Liver (tissue), 9 donors: ENCODE data around the gene GPS2. TPM values are rescaled to one million over a fixed set of nuclear protein-coding genes. Genes with fewer than 3 reads are reported as not detected.

Source experiments
- DNase-seq: peaks from one replicate; pipeline ENCODE4 v3.0.0-alpha.2; 2017; ENCODE audit warnings: low spot score
- H3K27ac ChIP-seq, 2 donors: one replicate each; pipeline ENCODE4 v1.7.0; 2013; ENCODE audit warnings: inconsistent platforms in 2 of 2, low read length in 2 of 2, control low read depth in 1 of 2, low read depth in 1 of 2, mild to moderate bottlenecking in 1 of 2
- H3K27me3 ChIP-seq, 4 donors: one replicate each; pipeline versions ENCODE4 v1.6.1 to v1.7.0; 2013; ENCODE audit warnings: low read length in 3 of 4, inconsistent platforms in 1 of 4, mild to moderate bottlenecking in 1 of 4, moderate library complexity in 1 of 4; ENCODE audit not compliant: control insufficient read depth in 4 of 4, insufficient read depth in 4 of 4
- H3K36me3 ChIP-seq, 4 donors: one replicate each; pipeline versions ENCODE4 v1.6.1 to v1.7.0; 2013; ENCODE audit warnings: low read length in 3 of 4, mild to moderate bottlenecking in 3 of 4, low read depth in 1 of 4, moderate library complexity in 1 of 4; ENCODE audit not compliant: control insufficient read depth in 4 of 4, insufficient read depth in 3 of 4
- H3K4me1 ChIP-seq, 4 donors: one replicate each; pipeline versions ENCODE4 v1.6.1 to v1.7.0; 2013; ENCODE audit warnings: low read length in 3 of 4, mild to moderate bottlenecking in 3 of 4, moderate library complexity in 1 of 4; ENCODE audit not compliant: control insufficient read depth in 4 of 4, insufficient read depth in 4 of 4
- H3K4me3 ChIP-seq, 3 donors: one replicate each; pipeline versions ENCODE4 v1.6.1 to v1.7.0; 2013; ENCODE audit warnings: low read length in 3 of 3, control low read depth in 1 of 3, low read depth in 1 of 3, mild to moderate bottlenecking in 1 of 3
- H3K9ac ChIP-seq, 2 donors: one replicate each; pipeline ENCODE4 v1.7.0; 2013; ENCODE audit warnings: low read length in 2 of 2, mild to moderate bottlenecking in 2 of 2, moderate library complexity in 2 of 2, control low read depth in 1 of 2, low read depth in 1 of 2
- H3K9me3 ChIP-seq, 4 donors: one replicate each; pipeline versions ENCODE4 v1.6.1 to v1.7.0; 2013; ENCODE audit warnings: low read length in 3 of 4; ENCODE audit not compliant: control insufficient read depth in 4 of 4
- FOXA2 ChIP-seq: IDR thresholded peaks from 2 replicates; pipeline ENCODE4 v1.6.1; 2016; ENCODE audit warnings: antibody characterized with exemption
- GABPA ChIP-seq, 2 donors: IDR thresholded peaks in 1 of 2; conservative IDR thresholded peaks in 1 of 2; 2 replicates each; pipeline ENCODE4 v1.6.1; 2016; ENCODE audit warnings: antibody characterized with exemption in 2 of 2, mild to moderate bottlenecking in 1 of 2, moderate library complexity in 1 of 2
- RAD21 ChIP-seq, 2 donors: IDR thresholded peaks; 2 replicates each; pipeline ENCODE4 v1.6.1; 2016; ENCODE audit warnings: antibody characterized with exemption in 2 of 2, mild to moderate bottlenecking in 2 of 2
- REST ChIP-seq: IDR thresholded peaks from 2 replicates; pipeline ENCODE4 v1.6.1; 2016; ENCODE audit warnings: antibody characterized with exemption, mild to moderate bottlenecking
- RXRA ChIP-seq, 2 donors: IDR thresholded peaks; 2 replicates each; pipeline ENCODE4 v1.6.1; 2017 to 2018; ENCODE audit warnings: antibody characterized with exemption in 2 of 2, mild to moderate bottlenecking in 1 of 2
- SP1 ChIP-seq: IDR thresholded peaks from 2 replicates; pipeline ENCODE4 v1.6.1; 2018; ENCODE audit warnings: antibody characterized with exemption, mild to moderate bottlenecking
- YY1 ChIP-seq: IDR thresholded peaks from 2 replicates; pipeline ENCODE4 v1.6.1; 2016; ENCODE audit warnings: antibody characterized with exemption, mild to moderate bottlenecking
- ZBTB33 ChIP-seq: IDR thresholded peaks from 2 replicates; pipeline ENCODE4 v1.6.1; 2016; ENCODE audit warnings: antibody characterized with exemption
- WGBS: extraction: QIAGEN DNeasy Blood & Tissue Kit; methylation state at CpG from one replicate; pipeline ENCODE4 v1.1.7; 2013; 5-methylcytosine and 5-hydroxymethylcytosine counted together
- polyA plus RNA-seq, 2 donors: library from polyadenylated mRNA; stranded (reverse) in 1 of 2; unstranded in 1 of 2; fragments of 200-250 nt in 1 of 2; fragments of >200 nt in 1 of 2; fragmentation: Nextera tagmentation in 1 of 2; extraction: Ambion mirVana in 1 of 2; gene quantifications; one replicate each; pipeline versions ENCODE4 v1.2.1 to v1.2.3, GENCODE V29; 2013 to 2015
- total RNA-seq, 2 donors: library from RNA; depleted of rRNA; stranded (reverse); fragments of >200 nt; gene quantifications; one replicate each; pipeline ENCODE4 v1.2.3, GENCODE V29; 2014
- donor health status: healthy.
- donor health status: healthy.
- donor health status: healthy.
- donor health status: healthy.
- donor health status: healthy.

The GPS2 gene
- total and polyA plus RNA-seq, 4 donors, result 20.8 to 43.1 (median 22.8) TPM

GRCh38 chr17:7308625-7309433, 6.3 kb downstream of the GPS2 start:
- peaks cover 8 to 39% (median 28%) of the 10 kb centered on the region in 4 donors for H3K4me1 ChIP-seq
- DNase-seq, result peak; percentile 84

More at GRCh38 chr17:7308625-7309433, 6.3 kb downstream of the GPS2 start:
- peak; percentile 27 for TF ChIP-seq ZBTB33
- peak in 1 of 2 donors; percentile 68 for TF ChIP-seq GABPA (IDR thresholded peaks at IDR 0.05 in 1 of 2, conservative IDR thresholded peaks at IDR 0.05 in 1 of 2)
- TF ChIP-seq RXRA (IDR thresholded peaks at IDR 0.05), result no peak
- no peak for TF ChIP-seq FOXA2
- TF ChIP-seq RAD21 (IDR thresholded peaks at IDR 0.05), result no peak
- peak; percentile 53 for TF ChIP-seq SP1
- peak; percentile 85 for TF ChIP-seq REST
- peak; percentile 57 for TF ChIP-seq YY1
- H3K9ac ChIP-seq, result peak overlapping the region; percentile 83 to 96
- WGBS, result 4% methylated on average over 14 of the region's 14 CpGs
- no peaks in the 10 kb centered on the region for H3K9me3 ChIP-seq
- H3K4me3 ChIP-seq, result peak overlapping the region; percentile 92 to 95 (median 93)
- peak overlapping the region; percentile 96 to 99 for H3K27ac ChIP-seq
- no peaks in the 10 kb centered on the region for H3K27me3 ChIP-seq
- H3K36me3 ChIP-seq, result peaks cover 16 to 39% (median 35%) of the 10 kb centered on the region in 4 donors
